ENCODE results near the gene METTL3. TPM values are rescaled to one million over a fixed set of nuclear protein-coding genes. Genes with fewer than 3 reads are reported as not detected.

The METTL3 gene
- total and polyA plus RNA-seq, 2 of the 13 experiments (the other 11 are each of a cell fraction or from before 2014, with no cell fraction given) = 123 to 130 TPM

- TF ChIP-seq SMAD1 (CRISPR knock-in tag; IDR thresholded peaks at IDR 0.05; ENCODE audit: borderline replicate concordance, low read depth) (peak; percentile 77; the same call in 1 of the 2 replicates), ZBTB42 (CRISPR knock-in tag; IDR thresholded peaks at IDR 0.05) (no peak), HINFP (CRISPR knock-in tag; IDR thresholded peaks at IDR 0.05; ENCODE audit: low read depth) (0 out of 2 replicates have a peak, but pooled peaks have one; percentile 38), ZNF883 (CRISPR knock-in tag; IDR thresholded peaks at IDR 0.05; ENCODE audit: not compliant biosample characterization) (peak; percentile 22), SSRP1 (CRISPR knock-in tag; IDR thresholded peaks at IDR 0.05) (no peak), ZFP91 (CRISPR knock-in tag; IDR thresholded peaks at IDR 0.05; ENCODE audit: borderline replicate concordance) (peak; percentile 20; the same call in 1 of the 2 replicates), MEF2D (CRISPR knock-in tag; IDR thresholded peaks at IDR 0.05) (peak; percentile 14; the same call in 1 of the 2 replicates)
Observed at GRCh38 chr14:21536418-21537089, 25.4 kb upstream of the METTL3 start (continued).
